Heart left ventricle (tissue), 16 donors: Measurements from ENCODE around the gene MYO5C. TPM values are rescaled to one million over a fixed set of nuclear protein-coding genes. Genes with fewer than 3 reads are reported as not detected.
"Not testable (repeated sequence)": the region's sequence is repeated elsewhere in the genome, so short reads cannot be mapped to it uniquely, and the experiment has no call there.

Experiments
- ATAC-seq, 4 donors: fragments of 200-7000 bp; cut with Tn5 transposase; one replicate each; pipeline ENCODE4 v1.9.1; 2020 to 2022; ENCODE audit warnings: moderate library complexity in 4 of 4, mild to moderate bottlenecking in 3 of 4, moderate number of reproducible peaks in 1 of 4
- DNase-seq, 5 donors: peaks; one replicate each; pipeline ENCODE4 v3.0.0-alpha.2; 2020
- H3K27ac ChIP-seq, 12 donors: fragments of 200-600 bp; sonication (generic) in 4 of 12; one replicate each; pipeline versions ENCODE4 v1.5.0 to v1.8.0; 2016 to 2022; ENCODE audit warnings: mild to moderate bottlenecking in 2 of 12
- H3K27me3 ChIP-seq, 9 donors: fragments of 200-600 bp; sonication (generic) in 2 of 9; one replicate each; pipeline versions ENCODE4 v1.5.1 to v1.8.0; 2016 to 2022; ENCODE audit warnings: mild to moderate bottlenecking in 3 of 9
- H3K36me3 ChIP-seq, 9 donors: fragments of 200-600 bp; sonication (generic) in 2 of 9; one replicate each; pipeline versions ENCODE4 v1.5.0 to v1.8.0; 2018 to 2022; ENCODE audit warnings: mild to moderate bottlenecking in 2 of 9
- H3K4me1 ChIP-seq, 12 donors: fragments of 200-600 bp; sonication (generic) in 4 of 12; one replicate each; pipeline versions ENCODE4 v1.5.0 to v1.8.0; 2016 to 2022; ENCODE audit warnings: mild to moderate bottlenecking in 3 of 12
- H3K4me3 ChIP-seq, 12 donors: fragments of 200-600 bp; sonication (generic) in 4 of 12; one replicate each; pipeline versions ENCODE4 v1.5.0 to v1.8.0; 2017 to 2022; ENCODE audit warnings: mild to moderate bottlenecking in 9 of 12, moderate library complexity in 4 of 12
- H3K9me3 ChIP-seq, 12 donors: fragments of 200-600 bp; sonication (generic) in 4 of 12; one replicate each; pipeline versions ENCODE4 v1.5.0 to v1.8.0; 2016 to 2022; ENCODE audit warnings: mild to moderate bottlenecking in 1 of 12
- CTCF ChIP-seq, 12 donors: fragments of 200-600 bp; sonication (generic) in 4 of 12; IDR thresholded peaks; one replicate each; pipeline versions ENCODE4 v1.5.0 to v1.8.0; 2018 to 2022; ENCODE audit warnings: antibody characterized with exemption in 12 of 12, mild to moderate bottlenecking in 5 of 12
- POLR2A ChIP-seq, 2 donors: fragments of 450-650 bp; IDR thresholded peaks; one replicate each; pipeline ENCODE4 v1.6.1; 2017; ENCODE audit warnings: antibody characterized with exemption in 2 of 2, mild to moderate bottlenecking in 2 of 2, moderate library complexity in 2 of 2
- WGBS, 4 donors: extraction: QIAGEN DNeasy Blood & Tissue Kit in 2 of 4; methylation state at CpG; one replicate each; pipeline versions ENCODE4 v1.1.5 to v1.1.7; 2013 to 2018; 5-methylcytosine and 5-hydroxymethylcytosine counted together
- intact Hi-C, 10 donors: fragments of 100-400 bp; cut with DNase I; formaldehyde crosslinking; loops; one replicate each; pipeline versions ENCODE4 v1.11.1 to v1.14.2; 2022
- polyA plus RNA-seq, 2 donors: library from polyadenylated mRNA; stranded (reverse); fragments of 200-250 nt; gene quantifications; one replicate each; pipeline ENCODE4 v1.2.3, GENCODE V29; 2013
- total RNA-seq, 9 donors: library from RNA; depleted of rRNA in 2 of 9; stranded (reverse); fragments of >200 nt in 2 of 9; fragmentation: NEBNext Ultra II Directional in 3 of 9; extraction: Animal tissue kit (Norgen Biotek cat#: 25700) in 3 of 9; gene quantifications; one replicate each; pipeline versions ENCODE4 v1.1.0 to v1.2.4, GENCODE V29; 2016 to 2023
- donor health status: ischemic (EF 13 %, LVEDD 7.1; RV severe dilation, severe dysfunction).
- donor health status: healthy with polysubstance abuse.
- donor health status: DM: no; HTN: yes; CAD: no.
- donor health status: DM: no; HTN: no; CAD: no.
- donor health status: ischemic (EF 25% LVEDD 6.9; RV normal size, moderate dysfunction).
- donor health status: ischemic (EF 25% LVEDD 5.7; RV mildly dilated, moderate dysfunction).
- donor health status: healthy.
- donor health status: DM: yes; HTN: yes; CAD: no.
- donor health status: ischemic (EF 35%, LVEDD 5.7; RV mildly dilated, moderate dysfunction).
- donor health status: nonischemic (EF 11% LVEDD 7.7; RV severe dilation, severe dysfunction).
- donor health status: DM: yes; HTN: yes; CAD: no.
- donor health status: PGD.
- donor health status: ischemic (EF 29% LVEDD 5.4; RV normal size, mild dysfunction).
- donor health status: nonischemic (EF 23%, LVEDD 6.1; RV moderate dilation, normal function).

Gene MYO5C
- total and polyA plus RNA-seq, 11 donors: 0.89 to 7.2 (median 2.3) TPM

GRCh38 chr15:52240166-52240565 is 55.4 kb downstream of the MYO5C start:
- Histone ChIP-seq H3K4me3 (no peak overlapping the region), H3K27me3 (no peaks in the 10 kb centered on the region), H3K9me3 (no peaks in the 10 kb centered on the region), H3K27ac (no peak overlapping the region), H3K36me3 (peaks cover 0 to 8% (median 0%) of the 10 kb centered on the region in 9 donors), H3K4me1 (no peaks in the 10 kb centered on the region)
- DNase-seq (no peak), ATAC-seq (no peak)
- TF ChIP-seq POLR2A (IDR thresholded peaks at IDR 0.05) (no peak), CTCF (IDR thresholded peaks at IDR 0.05) (no peak)
- WGBS, 4 donors: 93 to 96% (median 95%) methylated on average over 3 of the region's 3 CpGs
- intact Hi-C loops: no loop called here

- intact Hi-C loops, H3K4me1 ChIP-seq, H3K27ac ChIP-seq, H3K27me3 ChIP-seq, H3K9me3 ChIP-seq, H3K36me3 ChIP-seq, DNase-seq, H3K4me3 ChIP-seq, ATAC-seq: not testable (repeated sequence)
- 96 to 97% (median 97%) methylated on average over 13 of the region's 13 CpGs for WGBS, 4 donors
These were observed 56.5 kb downstream of the MYO5C start for GRCh38 chr15:52238989-52239525.

DNA sequence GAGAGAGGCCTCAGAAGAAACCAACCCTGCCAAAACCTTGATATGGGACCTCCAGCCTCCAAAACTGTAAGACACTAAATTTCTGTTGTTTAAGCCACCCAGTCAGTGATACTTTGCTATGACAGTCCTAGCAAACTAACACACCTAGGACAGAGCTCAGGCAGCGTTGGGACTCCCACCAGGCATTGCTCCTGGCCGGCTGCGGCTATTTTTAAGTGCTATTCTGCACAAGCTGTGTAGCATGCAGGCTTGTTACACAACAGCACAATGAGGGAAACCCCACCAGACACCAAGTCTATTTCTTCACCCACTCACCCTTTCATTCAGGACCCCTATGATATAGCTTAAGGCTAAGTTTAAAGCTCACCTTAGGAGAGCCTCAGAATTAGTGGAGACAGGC is 57.5 kb downstream of the MYO5C start:
- no peaks in the 10 kb centered on the region for H3K27me3 ChIP-seq
- intact Hi-C loops: no loop called here
- H3K36me3 ChIP-seq: peaks cover 0 to 8% (median 0%) of the 10 kb centered on the region in 9 donors
- DNase-seq: no peak
- H3K27ac ChIP-seq: no peak overlapping the region
- WGBS, 4 donors: 51 to 76% (median 67%) methylated on average over 3 of the region's 3 CpGs
- H3K9me3 ChIP-seq: no peaks in the 10 kb centered on the region
- no peak overlapping the region for H3K4me3 ChIP-seq
- no peak for TF ChIP-seq CTCF (IDR thresholded peaks at IDR 0.05)
- no peak for TF ChIP-seq POLR2A (IDR thresholded peaks at IDR 0.05)
- H3K4me1 ChIP-seq: peaks cover 0 to 6% (median 0%) of the 10 kb centered on the region in 12 donors
- ATAC-seq: peak; percentile 48 to 66 (median 54)

- intact Hi-C loops: no loop called here
- TF ChIP-seq CTCF (IDR thresholded peaks at IDR 0.05) (no peak), POLR2A (IDR thresholded peaks at IDR 0.05) (no peak)
- Histone ChIP-seq H3K9me3 (no peaks in the 10 kb centered on the region), H3K27ac (no peak overlapping the region), H3K4me1 (peaks cover 0 to 10% (median 0%) of the 10 kb centered on the region in 12 donors), H3K36me3 (peaks cover 0 to 8% (median 0%) of the 10 kb centered on the region in 9 donors), H3K4me3 (no peak overlapping the region), H3K27me3 (no peaks in the 10 kb centered on the region)
- DNase-seq: no peak
- peak in 3 of 4 donors; percentile 33 to 72 (median 48) for ATAC-seq
- 64 to 79% (median 77%) methylated on average over 8 of the region's 8 CpGs for WGBS, 4 donors
These were observed 59.6 kb downstream of the MYO5C start for GRCh38 chr15:52236013-52236412.
